ENCODE measurements around the gene TMEM222.

TMEM222 gene

GRCh38 chr1:27318136-27318535 lies 3.8 kb upstream of the TMEM222 start:
- no peak for DNase-seq (ENCODE audit: extremely low spot score)
- CTCF ChIA-PET: no interaction called here
- POLR2A ChIA-PET: interaction anchor here (1.1 to 1.2 kb wide), 2 partner anchors 47 to 49 kb away, joined by 3 to 5 read pairs; partner anchors contain the start of gene MAP3K6
- no peak for TF ChIP-seq TARDBP (IDR thresholded peaks at IDR 0.05)
- TF ChIP-seq L3MBTL2 (conservative IDR thresholded peaks at IDR 0.05): no peak
- TF ChIP-seq PKNOX1 (IDR thresholded peaks at IDR 0.05): no peak
- TF ChIP-seq FOXK2 (IDR thresholded peaks at IDR 0.05): no peak
- TF ChIP-seq SUZ12 (IDR thresholded peaks at IDR 0.05): no peak
- no peak for TF ChIP-seq ZNF384 (IDR thresholded peaks at IDR 0.05)
- no peak for TF ChIP-seq HDGF (IDR thresholded peaks at IDR 0.05; ENCODE audit: borderline replicate concordance)
- no peak for TF ChIP-seq NFRKB (IDR thresholded peaks at IDR 0.05)
- no peak for TF ChIP-seq CTBP1 (IDR thresholded peaks at IDR 0.05; ENCODE audit: borderline replicate concordance)
- TF ChIP-seq LEF1 (IDR thresholded peaks at IDR 0.05; ENCODE audit: borderline replicate concordance): no peak
- no peak for TF ChIP-seq ARNT (IDR thresholded peaks at IDR 0.05)
- TF ChIP-seq FOXA1 (IDR thresholded peaks at IDR 0.05): no peak
- no peak for TF ChIP-seq ELF4 (IDR thresholded peaks at IDR 0.05)
- TF ChIP-seq SP1 (IDR thresholded peaks at IDR 0.05): no peak
- no peak for TF ChIP-seq BHLHE40 (IDR thresholded peaks at IDR 0.05; ENCODE audit: borderline replicate concordance)
- no peak for TF ChIP-seq FOXM1 (IDR thresholded peaks at IDR 0.05; ENCODE audit: borderline replicate concordance)

GRCh38 chr1:27318596-27318995 lies 3.4 kb upstream of the TMEM222 start:
- TF ChIP-seq HDGF (IDR thresholded peaks at IDR 0.05; ENCODE audit: borderline replicate concordance): no peak
- no peak for TF ChIP-seq FOXA1 (IDR thresholded peaks at IDR 0.05)
- no peak for TF ChIP-seq L3MBTL2 (conservative IDR thresholded peaks at IDR 0.05)
- TF ChIP-seq NFRKB (IDR thresholded peaks at IDR 0.05): no peak
- no peak for TF ChIP-seq CTBP1 (IDR thresholded peaks at IDR 0.05; ENCODE audit: borderline replicate concordance)
- no peak for TF ChIP-seq ARNT (IDR thresholded peaks at IDR 0.05)
- no peak for TF ChIP-seq FOXK2 (IDR thresholded peaks at IDR 0.05)
- no peak for TF ChIP-seq ELF4 (IDR thresholded peaks at IDR 0.05)
- TF ChIP-seq SP1 (IDR thresholded peaks at IDR 0.05): no peak
- no peak for TF ChIP-seq SUZ12 (IDR thresholded peaks at IDR 0.05)
- TF ChIP-seq ZNF384 (IDR thresholded peaks at IDR 0.05): no peak
- TF ChIP-seq LEF1 (IDR thresholded peaks at IDR 0.05; ENCODE audit: borderline replicate concordance): no peak
- no peak for TF ChIP-seq TARDBP (IDR thresholded peaks at IDR 0.05)
- no peak for TF ChIP-seq BHLHE40 (IDR thresholded peaks at IDR 0.05; ENCODE audit: borderline replicate concordance)
- TF ChIP-seq PKNOX1 (IDR thresholded peaks at IDR 0.05): no peak
- DNase-seq (ENCODE audit: extremely low spot score): no peak
- ChIA-PET POLR2A (interaction anchor here (1.1 to 1.2 kb wide), 2 partner anchors 47 to 48 kb away, joined by 3 to 5 read pairs; partner anchors contain the start of gene MAP3K6), CTCF (no interaction called here)

- CTCF ChIA-PET: interaction anchor here (0.6 to 1.1 kb wide), 3 partner anchors 9 to 1561 kb away, joined by 3 to 4 read pairs (median 3); no protein-coding TSS in a partner anchor
- no peak for TF ChIP-seq FOXM1 (IDR thresholded peaks at IDR 0.05; ENCODE audit: borderline replicate concordance)
- TF ChIP-seq SP1 (IDR thresholded peaks at IDR 0.05): no peak
- TF ChIP-seq LEF1 (IDR thresholded peaks at IDR 0.05; ENCODE audit: borderline replicate concordance): no peak
- no peak for TF ChIP-seq CTBP1 (IDR thresholded peaks at IDR 0.05; ENCODE audit: borderline replicate concordance)
- TF ChIP-seq L3MBTL2 (conservative IDR thresholded peaks at IDR 0.05): no peak
- DNase-seq (ENCODE audit: extremely low spot score): no peak
- POLR2A ChIA-PET: interaction anchor here (0.7 to 1.7 kb wide), 6 partner anchors 10 to 43 kb away, joined by 3 to 13 read pairs (median 3); partner anchors contain the start of genes MAP3K6 and SYTL1
Measured at GRCh38 chr1:27322569-27323240, 742 bp downstream of the TMEM222 start.

- ChIA-PET CTCF (no interaction called here), POLR2A (interaction anchor here (0.9 kb wide), 1 partner anchor 41 kb away, joined by 3 read pairs; the partner anchor contains the start of gene MAP3K6)
- no peak for DNase-seq (ENCODE audit: extremely low spot score)
- TF ChIP-seq ARNT (IDR thresholded peaks at IDR 0.05): no peak
- no peak for TF ChIP-seq SP1 (IDR thresholded peaks at IDR 0.05)
- no peak for TF ChIP-seq ZNF384 (IDR thresholded peaks at IDR 0.05)
- TF ChIP-seq CTBP1 (IDR thresholded peaks at IDR 0.05; ENCODE audit: borderline replicate concordance): no peak
- TF ChIP-seq LEF1 (IDR thresholded peaks at IDR 0.05; ENCODE audit: borderline replicate concordance): no peak
- no peak for TF ChIP-seq L3MBTL2 (conservative IDR thresholded peaks at IDR 0.05)
- no peak for TF ChIP-seq ELF4 (IDR thresholded peaks at IDR 0.05)
- TF ChIP-seq FOXA1 (IDR thresholded peaks at IDR 0.05): no peak
- no peak for TF ChIP-seq TARDBP (IDR thresholded peaks at IDR 0.05)
- TF ChIP-seq HDGF (IDR thresholded peaks at IDR 0.05; ENCODE audit: borderline replicate concordance): no peak
- TF ChIP-seq FOXM1 (IDR thresholded peaks at IDR 0.05; ENCODE audit: borderline replicate concordance): no peak
- no peak for TF ChIP-seq FOXK2 (IDR thresholded peaks at IDR 0.05)
- no peak for TF ChIP-seq BHLHE40 (IDR thresholded peaks at IDR 0.05; ENCODE audit: borderline replicate concordance)
- TF ChIP-seq NFRKB (IDR thresholded peaks at IDR 0.05): no peak
- no peak for TF ChIP-seq SUZ12 (IDR thresholded peaks at IDR 0.05)
- TF ChIP-seq PKNOX1 (IDR thresholded peaks at IDR 0.05): no peak
Measured at GRCh38 chr1:27325286-27325685, 3.3 kb downstream of the TMEM222 start.

GRCh38 chr1:27327964-27328363 lies 6.0 kb downstream of the TMEM222 start:
- ChIA-PET CTCF (no interaction called here), POLR2A (interaction anchor here (2.1 kb wide), 1 partner anchor 38 kb away, joined by 5 read pairs; the partner anchor contains the start of gene MAP3K6)
- TF ChIP-seq TARDBP (IDR thresholded peaks at IDR 0.05): no peak
- DNase-seq (ENCODE audit: extremely low spot score): no peak

- DNase-seq (ENCODE audit: extremely low spot score): no peak
- ChIA-PET POLR2A (no interaction called here), CTCF (no interaction called here)
- no peak for TF ChIP-seq PKNOX1 (IDR thresholded peaks at IDR 0.05)
- no peak for TF ChIP-seq FOXM1 (IDR thresholded peaks at IDR 0.05; ENCODE audit: borderline replicate concordance)
- no peak for TF ChIP-seq NFRKB (IDR thresholded peaks at IDR 0.05)
- TF ChIP-seq TARDBP (IDR thresholded peaks at IDR 0.05): no peak
- no peak for TF ChIP-seq FOXK2 (IDR thresholded peaks at IDR 0.05)
- no peak for TF ChIP-seq HDGF (IDR thresholded peaks at IDR 0.05; ENCODE audit: borderline replicate concordance)
- TF ChIP-seq ARNT (IDR thresholded peaks at IDR 0.05): no peak
- no peak for TF ChIP-seq LEF1 (IDR thresholded peaks at IDR 0.05; ENCODE audit: borderline replicate concordance)
- TF ChIP-seq SP1 (IDR thresholded peaks at IDR 0.05): no peak
Measured at GRCh38 chr1:27330786-27331185, 8.8 kb downstream of the TMEM222 start.

Data from HEK293T (cell line).